Globus pallidus (tissue), 1 donor: ENCODE measurements around the gene LRRC39.
A peak's percentile ranks its signal among the peaks of the same experiment; 100 is the strongest.

Source experiments
- DNase-seq: peaks from one replicate; pipeline ENCODE4 v3.0.0-alpha.2; 2015; ENCODE audit warnings: low spot score

LRRC39 gene

DNA sequence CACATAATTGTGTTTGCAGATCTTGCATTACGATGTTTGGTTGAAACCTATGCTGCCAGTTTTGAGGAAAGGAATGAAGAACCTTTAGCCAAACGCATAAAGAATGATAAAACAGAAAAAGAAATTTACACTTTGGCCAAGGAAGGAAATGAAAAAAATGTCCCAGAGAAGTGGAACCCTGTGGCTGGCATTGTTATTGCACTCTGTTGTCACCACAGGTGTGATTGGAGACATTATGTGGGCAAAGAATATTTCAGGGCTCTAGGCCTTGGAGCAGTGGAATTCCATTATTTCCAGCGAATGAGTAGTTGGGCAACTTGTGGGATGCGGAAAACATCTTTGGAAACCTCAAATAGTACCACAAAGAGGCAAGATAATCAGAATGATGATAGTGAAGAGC, 30.2 kb downstream of the LRRC39 start:
- no peak for DNase-seq

GRCh38 chr1:100146958-100147357, 31.1 kb downstream of the LRRC39 start:
- DNase-seq = no peak

DNA sequence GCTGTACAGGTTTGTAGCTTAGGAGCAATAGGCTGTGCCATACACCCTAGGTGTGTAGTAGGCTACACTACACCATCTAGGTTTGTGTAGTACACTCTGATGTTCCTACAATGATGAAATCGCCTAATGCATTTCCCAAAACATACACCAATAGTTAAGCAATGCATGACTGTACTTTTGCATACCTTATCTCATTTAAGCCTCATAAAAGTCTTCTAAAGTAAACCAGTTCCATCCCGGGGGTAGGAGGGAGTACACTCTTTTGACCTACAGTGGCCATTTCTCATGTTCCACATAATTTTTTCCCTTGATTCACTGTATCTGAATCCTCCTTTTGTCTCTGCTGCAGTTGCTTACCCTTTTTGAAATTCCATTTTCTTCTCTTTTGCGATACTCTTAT, 32.9 kb downstream of the LRRC39 start:
- no peak for DNase-seq

GRCh38 chr1:100142343-100142742, 35.7 kb downstream of the LRRC39 start:
- no peak for DNase-seq

DNA sequence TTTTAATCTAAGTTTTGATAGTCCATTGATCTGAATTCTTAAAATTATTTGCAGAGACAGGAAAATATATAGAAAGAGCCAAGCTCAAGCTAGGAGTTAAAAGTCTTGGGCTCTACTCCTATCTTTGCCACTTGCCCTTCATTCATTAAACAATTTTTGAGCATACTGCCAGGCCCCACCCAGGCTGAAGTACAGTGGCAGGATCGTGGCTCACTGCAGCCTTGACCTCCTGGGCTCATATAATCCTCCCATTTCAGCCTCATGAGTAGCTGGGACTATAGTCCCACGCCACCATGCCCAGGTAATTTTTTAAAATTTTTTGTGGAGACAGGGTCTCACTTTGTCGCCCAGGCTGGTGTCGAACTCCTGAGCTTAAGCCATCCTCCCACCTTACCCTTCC, 36.9 kb downstream of the LRRC39 start:
- DNase-seq = no peak

DNA sequence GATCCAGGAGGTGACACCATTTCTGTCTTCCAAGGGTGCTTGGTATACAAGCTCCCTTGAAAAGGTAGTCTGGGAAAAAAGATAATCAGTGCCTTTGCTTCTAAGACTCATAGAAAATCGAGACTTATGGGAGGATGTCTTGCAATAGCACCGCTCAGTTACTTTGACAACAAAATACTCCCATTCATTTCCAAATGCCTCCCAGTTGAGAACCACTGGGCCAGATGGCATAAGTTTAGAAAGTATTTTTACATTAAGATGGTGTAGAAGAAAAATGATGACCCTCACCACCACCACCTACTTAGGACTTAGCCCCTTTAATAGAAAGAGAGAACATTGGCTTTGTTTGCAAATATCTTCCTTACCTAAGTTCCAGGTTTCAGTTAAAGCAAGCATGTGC, 40.5 kb downstream of the LRRC39 start:
- no peak for DNase-seq

- DNase-seq = no peak
Measured at GRCh38 chr1:100134872-100135271, 43.2 kb downstream of the LRRC39 start.

DNA sequence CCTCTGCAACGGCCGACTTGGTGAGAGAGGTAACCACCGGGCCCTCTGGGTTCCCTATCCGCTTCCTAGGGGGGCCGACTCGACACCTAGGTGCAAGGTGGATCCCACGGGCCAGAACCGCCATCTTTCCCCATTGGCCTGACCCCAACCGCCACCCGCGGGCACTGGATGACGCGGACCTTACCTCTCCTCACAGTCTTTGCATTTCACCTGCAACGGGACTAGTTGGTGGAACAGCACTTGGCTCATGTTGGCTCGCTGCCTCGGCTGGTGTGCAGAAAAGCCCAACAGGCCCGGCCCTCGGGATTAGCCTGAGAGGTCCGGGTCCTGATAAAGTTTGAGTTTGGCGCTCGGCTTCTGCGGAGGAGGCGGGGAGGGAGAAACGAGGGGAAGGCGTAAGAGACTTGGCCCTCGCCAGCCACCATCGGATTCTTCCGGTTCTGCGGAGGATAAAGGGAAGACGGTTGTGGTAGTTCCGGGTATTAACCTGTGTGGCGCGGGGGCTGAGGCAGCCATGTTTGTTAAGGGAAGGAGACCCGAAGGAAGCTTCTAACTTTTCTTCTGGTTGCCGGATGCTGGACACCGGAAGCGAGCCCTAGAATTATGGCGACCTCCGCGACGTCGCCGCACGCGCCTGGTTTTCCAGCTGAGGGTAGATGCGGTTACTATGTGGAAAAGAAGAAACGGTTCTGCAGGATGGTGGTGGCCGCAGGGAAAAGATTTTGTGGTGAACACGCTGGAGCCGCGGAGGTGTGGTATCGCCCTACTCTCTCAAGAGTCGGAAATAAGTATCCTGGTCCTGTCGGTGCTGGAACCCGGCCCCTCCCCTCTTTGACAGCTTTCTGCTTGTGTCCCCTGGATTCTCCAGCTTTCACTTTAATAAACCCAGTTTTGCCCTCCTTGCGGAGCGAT, 45.2 kb downstream of the LRRC39 start, which contains the start of the genes SASS6 and TRMT13:
Gene SASS6 (minus strand): TSS at position 365 of the 912 bp plus-strand sequence. CDS start 116 bp downstream, at position 249.
Gene TRMT13 (plus strand): TSS at position 598 of the 912 bp plus-strand sequence. CDS start 6 bp downstream, at position 604.
- DNase-seq = peak; percentile 97

DNA sequence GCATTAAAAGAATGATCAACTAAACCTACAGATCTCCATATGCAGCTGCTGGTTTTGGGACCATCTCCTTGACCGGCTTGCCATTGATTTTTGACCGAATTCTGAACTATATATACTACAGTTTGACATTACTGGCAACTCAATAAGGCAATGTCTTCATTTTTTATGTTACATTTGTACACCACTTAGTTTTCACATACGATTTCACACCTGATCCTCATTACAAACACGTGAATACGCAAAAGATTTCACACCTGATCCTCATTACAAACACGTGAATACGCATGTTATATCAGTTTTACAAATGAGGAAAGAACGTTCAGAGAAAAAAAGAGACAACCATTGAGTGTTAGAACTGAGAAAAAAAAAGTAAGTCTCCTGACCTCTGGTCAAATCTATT, 46.4 kb downstream of the LRRC39 start:
- DNase-seq = no peak

- no peak for DNase-seq
Measured at GRCh38 chr1:100130552-100131077, 47.4 kb downstream of the LRRC39 start.

DNA sequence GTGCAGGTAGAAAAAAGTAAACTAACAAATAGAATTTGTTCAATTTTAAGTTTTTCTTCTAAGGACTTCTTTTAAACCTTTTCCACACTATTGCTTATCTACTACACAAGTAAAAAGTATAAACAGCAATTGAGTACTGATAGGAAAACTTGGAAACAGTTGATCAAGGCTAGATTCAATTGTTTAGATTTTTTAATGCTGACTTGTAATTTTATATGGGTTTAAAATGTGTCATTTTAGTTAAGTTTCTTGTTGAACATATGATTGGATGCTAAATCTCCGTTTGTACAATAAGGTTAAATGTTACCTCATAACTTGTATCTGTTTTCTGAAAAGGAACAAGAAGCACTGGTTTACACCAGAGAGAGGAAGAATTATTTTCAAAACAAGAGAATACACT, 50.8 kb downstream of the LRRC39 start:
- no peak for DNase-seq

- DNase-seq = no peak
Measured at GRCh38 chr1:100122177-100122576, 55.9 kb downstream of the LRRC39 start.

DNA sequence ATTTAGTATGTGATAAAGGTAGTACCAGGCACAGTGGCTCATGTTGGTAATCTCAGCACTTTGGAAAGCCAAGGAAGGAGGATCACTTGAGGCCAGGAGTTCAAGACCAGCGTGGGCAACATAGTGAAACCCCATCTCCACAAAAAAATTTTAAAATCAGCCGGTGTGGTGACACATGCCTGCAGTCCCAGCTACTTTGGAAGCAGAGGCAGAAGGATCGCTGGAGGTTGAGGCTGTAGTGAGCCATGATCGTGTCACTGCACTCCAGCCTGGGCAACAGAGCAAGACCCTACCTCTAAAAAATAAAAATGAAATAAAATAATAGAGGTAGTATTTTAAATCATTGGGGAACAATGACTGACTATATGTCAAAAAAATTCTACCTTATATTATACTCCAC, 62.5 kb downstream of the LRRC39 start:
- DNase-seq = no peak

DNA sequence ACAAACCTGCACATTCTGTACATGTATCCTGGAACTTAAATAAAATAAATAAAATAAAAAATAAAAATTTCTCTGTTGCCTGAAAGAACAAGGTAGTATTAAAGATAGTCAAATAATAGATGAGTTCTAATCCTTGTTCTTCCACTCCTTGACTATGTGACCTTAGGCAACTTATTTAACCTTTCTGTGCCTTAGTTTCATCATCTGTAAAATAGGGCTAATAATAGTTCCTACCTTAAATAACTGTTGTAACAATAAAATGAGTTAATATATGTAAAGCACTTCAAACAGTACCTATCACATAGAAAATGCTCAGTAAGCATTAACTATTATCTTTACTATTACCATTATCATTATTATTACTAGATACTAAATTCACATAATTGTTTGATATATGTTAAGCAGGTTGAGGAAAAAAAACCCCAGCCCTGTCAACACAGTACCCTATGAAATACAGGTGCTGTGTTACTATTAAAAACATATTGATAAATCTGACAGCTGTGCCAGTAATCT, 68.4 kb downstream of the LRRC39 start:
- no peak for DNase-seq

GRCh38 chr1:100107696-100108095, 70.4 kb downstream of the LRRC39 start:
- peak; percentile 4 for DNase-seq

GRCh38 chr1:100101564-100101963, 76.5 kb downstream of the LRRC39 start:
- no peak for DNase-seq

DNA sequence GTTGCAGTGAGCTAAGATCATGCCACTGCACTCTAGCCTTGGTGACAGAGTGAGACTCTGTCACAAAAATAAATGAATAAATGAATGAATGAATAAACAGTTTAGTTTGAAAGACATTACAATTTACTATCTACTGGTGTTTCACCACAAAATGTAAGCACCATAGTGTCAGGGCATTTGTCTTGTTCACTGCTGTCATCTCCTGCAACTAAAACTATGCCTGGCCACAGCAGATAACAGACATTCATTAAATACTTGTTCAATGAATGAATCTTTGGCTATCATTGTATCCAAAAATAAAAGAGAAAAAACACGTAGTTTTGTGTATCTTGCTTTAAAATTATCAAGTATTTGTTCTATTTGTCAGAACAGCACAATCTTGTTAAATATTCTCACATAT, 77.9 kb downstream of the LRRC39 start:
- no peak for DNase-seq
